Activated T-cell treated with anti-CD3 and anti-CD28 coated beads, Interleukin-2, amount 50 U/mL, for 72 hours (primary cell): ENCODE measurements around the gene FILIP1L. TPM values are rescaled to one million over a fixed set of nuclear protein-coding genes. Genes with fewer than 3 reads are reported as not detected.

ENCODE experiments used
- ATAC-seq, 2 donors: fragments of 150-1000 bp; cut with Tn5 transposase; replicated peaks in 1 of 2; 2 replicates each; pipeline ENCODE4 v1.10.0; 2021; ENCODE audit warnings: moderate library complexity in 2 of 2, mild to moderate bottlenecking in 1 of 2
- DNase-seq, 2 donors: peaks; one replicate each; pipeline ENCODE4 v3.0.0; 2021 to 2022; ENCODE audit warnings: mixed read lengths in 1 of 2
- H3K27ac Mint-ChIP-seq: one replicate; pipeline ENCODE4 v1.8.0; 2022; ENCODE audit warnings: mild to moderate bottlenecking, moderate library complexity, mixed read lengths
- H3K27me3 Mint-ChIP-seq: one replicate; pipeline ENCODE4 v1.8.0; 2022; ENCODE audit warnings: low read depth, mixed read lengths
- H3K36me3 Mint-ChIP-seq, 2 donors: one replicate each; pipeline ENCODE4 v1.8.0; 2022; ENCODE audit warnings: mixed read lengths in 2 of 2, mild to moderate bottlenecking in 1 of 2; ENCODE audit not compliant: insufficient read depth in 2 of 2
- H3K4me1 Mint-ChIP-seq: one replicate; pipeline ENCODE4 v1.8.0; 2022; ENCODE audit warnings: low read depth, mixed read lengths
- H3K4me3 Mint-ChIP-seq, 2 donors: one replicate each; pipeline ENCODE4 v1.8.0; 2022; ENCODE audit warnings: mild to moderate bottlenecking in 2 of 2, mixed read lengths in 2 of 2, moderate library complexity in 2 of 2
- H3K9me3 Mint-ChIP-seq, 2 donors: one replicate each; pipeline ENCODE4 v1.8.0; 2022; ENCODE audit warnings: mixed read lengths in 2 of 2
- total RNA-seq, 2 donors: library from RNA; stranded (reverse); gene quantifications; one replicate each; pipeline ENCODE4 v1.2.3, GENCODE V29; 2022

The FILIP1L gene
- total RNA-seq, 2 donors from 2014 or later, result 0.46 to 0.93 TPM

DNA sequence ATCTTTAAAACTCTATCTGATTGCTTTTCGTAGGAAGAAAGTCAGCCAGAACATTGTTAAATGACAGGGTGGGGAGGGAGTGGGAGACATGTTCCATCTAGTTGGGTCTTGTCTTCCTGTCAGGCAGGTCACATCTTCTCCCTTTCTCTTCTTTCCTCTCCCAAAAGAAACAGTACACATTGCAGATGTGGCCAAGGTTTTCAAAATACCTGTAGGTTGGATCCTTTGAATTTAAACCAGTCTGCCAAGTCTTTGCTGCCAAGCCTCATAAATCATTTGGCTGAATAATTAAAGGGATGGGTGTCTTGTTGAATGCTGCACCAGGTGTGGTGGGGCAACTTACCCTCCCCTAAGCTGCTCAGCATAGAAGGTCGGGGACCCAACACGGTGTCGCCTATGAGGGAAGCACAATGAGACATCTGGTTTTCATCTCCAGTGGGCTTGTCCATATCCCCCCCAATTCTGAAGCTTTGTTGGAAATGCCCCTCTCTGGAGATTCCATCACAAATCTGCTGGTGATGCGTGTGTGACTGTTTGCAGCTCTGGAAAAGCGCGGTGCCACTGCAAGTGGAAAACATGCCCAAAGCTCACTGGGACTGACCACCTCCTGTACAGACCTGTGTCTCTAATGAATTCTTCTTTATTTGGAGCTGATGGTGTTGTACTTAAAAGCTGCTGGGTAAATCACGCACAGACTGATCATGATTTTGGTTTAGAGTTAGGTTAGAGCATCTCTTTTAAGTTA is 112.6 kb downstream of the FILIP1L start:
- Mint-ChIP-seq H3K4me1 (peaks cover 17% of the 10 kb centered on the region), H3K4me3 (no peak overlapping the region), H3K36me3 (peaks cover 0 to 2% of the 10 kb centered on the region in 2 donors), H3K27ac (no peak overlapping the region), H3K9me3 (peaks cover 2 to 3% of the 10 kb centered on the region in 2 donors), H3K27me3 (no peaks in the 10 kb centered on the region)
- DNase-seq (no peak), ATAC-seq (no peak)

GRCh38 chr3:100001083-100001482 is 113.2 kb downstream of the FILIP1L start:
- Mint-ChIP-seq H3K27ac (no peak overlapping the region), H3K4me3 (no peak overlapping the region), H3K9me3 (peaks cover 5 to 7% of the 10 kb centered on the region in 2 donors), H3K36me3 (peaks cover 1 to 7% of the 10 kb centered on the region in 2 donors), H3K4me1 (peaks cover 17% of the 10 kb centered on the region), H3K27me3 (no peaks in the 10 kb centered on the region)
- ATAC-seq (no peak), DNase-seq (no peak)

GRCh38 chr3:99999536-99999935 is 114.8 kb downstream of the FILIP1L start:
- Mint-ChIP-seq H3K4me3 (no peak overlapping the region), H3K4me1 (peaks cover 17% of the 10 kb centered on the region), H3K9me3 (peaks cover 7 to 9% of the 10 kb centered on the region in 2 donors), H3K27me3 (no peaks in the 10 kb centered on the region), H3K27ac (no peak overlapping the region), H3K36me3 (peaks cover 1 to 10% of the 10 kb centered on the region in 2 donors)
- DNase-seq (no peak), ATAC-seq (no peak)

DNA sequence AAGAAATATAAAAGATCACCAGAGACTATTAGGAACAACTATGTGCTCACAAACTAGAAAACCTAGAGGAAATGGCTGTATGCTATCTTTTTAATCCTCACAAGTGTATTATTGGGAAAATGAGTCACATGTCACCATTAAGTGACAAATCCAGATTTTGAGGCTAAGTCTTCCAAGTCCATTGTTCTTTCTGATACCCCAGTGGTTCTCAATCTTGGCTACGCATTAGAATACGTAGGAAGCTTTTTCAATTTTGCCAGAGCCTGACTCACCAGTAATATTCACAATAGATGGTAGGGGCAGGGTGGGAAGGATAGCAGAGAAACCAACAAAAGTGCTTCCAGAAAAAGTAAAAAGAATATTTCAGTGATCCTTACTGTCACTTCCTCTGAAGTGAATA is 117.0 kb downstream of the FILIP1L start:
- no peaks in the 10 kb centered on the region for H3K27me3 Mint-ChIP-seq
- peaks cover 16 to 19% of the 10 kb centered on the region in 2 donors for H3K9me3 Mint-ChIP-seq
- no peak overlapping the region for H3K27ac Mint-ChIP-seq
- no peak for ATAC-seq
- no peak for DNase-seq
- peaks cover 11 to 19% of the 10 kb centered on the region in 2 donors for H3K36me3 Mint-ChIP-seq
- H3K4me1 Mint-ChIP-seq, result peaks cover 3% of the 10 kb centered on the region
- H3K4me3 Mint-ChIP-seq, result no peak overlapping the region

DNA sequence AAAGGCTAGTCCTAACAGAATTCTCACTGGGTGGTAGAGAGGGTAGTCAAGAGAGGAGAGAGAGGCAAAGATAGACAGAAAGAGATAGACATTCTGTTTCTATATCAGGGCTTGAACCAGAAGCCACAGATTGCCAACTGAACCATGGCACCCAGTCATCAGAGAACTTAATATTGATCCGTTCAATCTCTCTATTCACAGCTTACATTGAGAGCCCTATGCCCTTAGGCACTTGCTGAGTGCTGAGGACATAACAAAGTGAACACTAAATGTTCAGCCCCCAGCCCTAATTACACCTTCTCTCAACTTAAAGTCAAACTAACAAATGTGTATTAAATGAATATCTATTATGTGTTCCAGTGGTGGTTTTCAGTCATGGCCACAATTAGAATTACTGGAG is 124.1 kb downstream of the FILIP1L start:
- Mint-ChIP-seq H3K9me3 (peaks cover 8 to 12% of the 10 kb centered on the region in 2 donors), H3K4me3 (no peak overlapping the region), H3K27me3 (no peaks in the 10 kb centered on the region), H3K36me3 (peaks cover 9 to 10% of the 10 kb centered on the region in 2 donors), H3K27ac (no peak overlapping the region), H3K4me1 (no peaks in the 10 kb centered on the region)
- ATAC-seq, result no peak
- no peak for DNase-seq

- Mint-ChIP-seq H3K9me3 (no peaks in the 10 kb centered on the region), H3K4me3 (no peak overlapping the region), H3K36me3 (no peaks in the 10 kb centered on the region), H3K4me1 (no peaks in the 10 kb centered on the region), H3K27ac (peak overlapping the region; percentile 38), H3K27me3 (no peaks in the 10 kb centered on the region)
- ATAC-seq (no peak), DNase-seq (no peak)
These were observed 129.6 kb downstream of the FILIP1L start for GRCh38 chr3:99984668-99985067.

- no peak for ATAC-seq
- no peaks in the 10 kb centered on the region for H3K4me1 Mint-ChIP-seq
- H3K27ac Mint-ChIP-seq, result no peak overlapping the region
- H3K9me3 Mint-ChIP-seq, result no peaks in the 10 kb centered on the region
- H3K27me3 Mint-ChIP-seq, result no peaks in the 10 kb centered on the region
- no peak for DNase-seq
- H3K4me3 Mint-ChIP-seq, result no peak overlapping the region
- no peaks in the 10 kb centered on the region for H3K36me3 Mint-ChIP-seq
These were observed 130.2 kb downstream of the FILIP1L start for GRCh38 chr3:99984139-99984538.

GRCh38 chr3:99982650-99983049 is 131.7 kb downstream of the FILIP1L start:
- ATAC-seq (no peak), DNase-seq (no peak)
- Mint-ChIP-seq H3K36me3 (no peaks in the 10 kb centered on the region), H3K4me1 (no peaks in the 10 kb centered on the region), H3K27me3 (no peaks in the 10 kb centered on the region), H3K27ac (no peak overlapping the region), H3K4me3 (no peak overlapping the region), H3K9me3 (no peaks in the 10 kb centered on the region)

- peaks cover 3 to 4% of the 10 kb centered on the region in 2 donors for H3K36me3 Mint-ChIP-seq
- H3K4me3 Mint-ChIP-seq, result no peak overlapping the region
- no peaks in the 10 kb centered on the region for H3K27me3 Mint-ChIP-seq
- no peaks in the 10 kb centered on the region for H3K4me1 Mint-ChIP-seq
- DNase-seq, result no peak
- peaks cover 3 to 4% of the 10 kb centered on the region in 2 donors for H3K9me3 Mint-ChIP-seq
- H3K27ac Mint-ChIP-seq, result no peak overlapping the region
- no peak for ATAC-seq
These were observed 133.2 kb downstream of the FILIP1L start for GRCh38 chr3:99981138-99981537.

- Mint-ChIP-seq H3K27ac (no peak overlapping the region), H3K4me3 (no peak overlapping the region), H3K36me3 (peaks cover 3 to 4% of the 10 kb centered on the region in 2 donors), H3K27me3 (no peaks in the 10 kb centered on the region), H3K9me3 (peaks cover 3 to 4% of the 10 kb centered on the region in 2 donors), H3K4me1 (no peaks in the 10 kb centered on the region)
- DNase-seq (no peak), ATAC-seq (no peak)
These were observed 133.7 kb downstream of the FILIP1L start for GRCh38 chr3:99980606-99981005.

- peaks cover 3 to 4% of the 10 kb centered on the region in 2 donors for H3K36me3 Mint-ChIP-seq
- peaks cover 4% of the 10 kb centered on the region in 2 donors for H3K9me3 Mint-ChIP-seq
- ATAC-seq, result no peak
- DNase-seq, result no peak
- no peak overlapping the region for H3K4me3 Mint-ChIP-seq
- H3K4me1 Mint-ChIP-seq, result no peaks in the 10 kb centered on the region
- no peaks in the 10 kb centered on the region for H3K27me3 Mint-ChIP-seq
- H3K27ac Mint-ChIP-seq, result no peak overlapping the region
These were observed 136.1 kb downstream of the FILIP1L start for GRCh38 chr3:99978221-99978620.

GRCh38 chr3:99976584-99976983 is 137.7 kb downstream of the FILIP1L start:
- no peaks in the 10 kb centered on the region for H3K27me3 Mint-ChIP-seq
- peaks cover 4% of the 10 kb centered on the region in 2 donors for H3K9me3 Mint-ChIP-seq
- H3K36me3 Mint-ChIP-seq, result peaks cover 3 to 4% of the 10 kb centered on the region in 2 donors
- ATAC-seq, result no peak
- no peaks in the 10 kb centered on the region for H3K4me1 Mint-ChIP-seq
- H3K4me3 Mint-ChIP-seq, result no peak overlapping the region
- H3K27ac Mint-ChIP-seq, result no peak overlapping the region
- DNase-seq, result no peak

DNA sequence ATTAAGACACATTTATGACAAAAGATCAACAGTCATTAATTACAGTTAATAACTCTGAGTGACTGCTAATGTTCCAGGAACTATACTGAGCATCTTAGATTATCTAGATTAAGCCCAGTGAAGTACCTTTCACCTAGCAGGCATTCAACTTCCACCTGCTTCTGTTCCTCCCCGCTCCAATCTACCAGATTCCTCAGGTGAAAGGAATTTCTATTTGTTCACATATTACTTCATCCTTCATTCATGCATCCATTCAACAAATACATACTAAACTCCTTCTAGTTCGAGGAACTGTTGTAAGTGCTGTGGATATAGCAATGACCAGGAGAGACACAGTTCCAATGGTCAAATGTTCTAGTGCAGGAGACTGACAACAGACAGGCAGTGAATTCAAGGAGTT is 139.3 kb downstream of the FILIP1L start:
- peaks cover 3 to 4% of the 10 kb centered on the region in 2 donors for H3K36me3 Mint-ChIP-seq
- peaks cover 4% of the 10 kb centered on the region in 2 donors for H3K9me3 Mint-ChIP-seq
- H3K4me3 Mint-ChIP-seq, result no peak overlapping the region
- no peaks in the 10 kb centered on the region for H3K27me3 Mint-ChIP-seq
- no peak for DNase-seq
- no peak for ATAC-seq
- H3K27ac Mint-ChIP-seq, result no peak overlapping the region
- peaks cover 9% of the 10 kb centered on the region for H3K4me1 Mint-ChIP-seq
